ENCODE data around the gene PLA2G6. TPM values are rescaled to one million over a fixed set of nuclear protein-coding genes. Genes with fewer than 3 reads are reported as not detected.

PLA2G6 gene
- total RNA-seq, 2 experiments from 2014 or later: 54.0 to 57.3 TPM

DNA sequence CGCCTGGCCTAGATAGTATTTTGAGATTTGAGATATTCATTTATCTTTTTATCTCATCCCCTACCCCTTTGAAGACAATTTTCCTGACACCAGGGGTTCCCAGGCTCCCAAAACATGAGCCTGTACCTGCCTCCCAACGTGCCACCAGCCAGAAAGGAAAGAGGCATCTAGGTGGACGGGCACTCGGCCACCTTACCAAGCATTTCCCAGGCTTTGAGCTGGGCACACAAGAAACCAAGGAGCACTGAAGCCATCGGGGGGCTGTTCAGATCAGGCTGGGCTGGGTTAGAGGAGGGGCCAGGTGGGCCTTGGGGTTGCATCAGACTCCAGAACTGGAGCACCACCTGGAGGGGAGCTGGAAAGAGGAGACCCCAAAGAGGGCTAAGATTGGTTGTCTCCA lies 42.7 kb downstream of the PLA2G6 start:
- no peaks in the 10 kb centered on the region for H3K9me3 Mint-ChIP-seq (ENCODE audit: low read depth)
- POLR2A ChIA-PET: no interaction called here
- intact Hi-C loops (cut with DNase I, micrococcal nuclease): no loop called here
- CTCF ChIA-PET: no interaction called here
- peaks cover 21% of the 10 kb centered on the region for H3K36me3 Mint-ChIP-seq (ENCODE audit: low read depth)
- no peak overlapping the region for H3K27ac Mint-ChIP-seq
- peaks cover 4% of the 10 kb centered on the region for H3K4me1 Mint-ChIP-seq
- no peaks in the 10 kb centered on the region for H3K27me3 Mint-ChIP-seq
- DNase-seq (no peak), ATAC-seq (no peak)
- no peak overlapping the region for H3K4me3 Mint-ChIP-seq

DNA sequence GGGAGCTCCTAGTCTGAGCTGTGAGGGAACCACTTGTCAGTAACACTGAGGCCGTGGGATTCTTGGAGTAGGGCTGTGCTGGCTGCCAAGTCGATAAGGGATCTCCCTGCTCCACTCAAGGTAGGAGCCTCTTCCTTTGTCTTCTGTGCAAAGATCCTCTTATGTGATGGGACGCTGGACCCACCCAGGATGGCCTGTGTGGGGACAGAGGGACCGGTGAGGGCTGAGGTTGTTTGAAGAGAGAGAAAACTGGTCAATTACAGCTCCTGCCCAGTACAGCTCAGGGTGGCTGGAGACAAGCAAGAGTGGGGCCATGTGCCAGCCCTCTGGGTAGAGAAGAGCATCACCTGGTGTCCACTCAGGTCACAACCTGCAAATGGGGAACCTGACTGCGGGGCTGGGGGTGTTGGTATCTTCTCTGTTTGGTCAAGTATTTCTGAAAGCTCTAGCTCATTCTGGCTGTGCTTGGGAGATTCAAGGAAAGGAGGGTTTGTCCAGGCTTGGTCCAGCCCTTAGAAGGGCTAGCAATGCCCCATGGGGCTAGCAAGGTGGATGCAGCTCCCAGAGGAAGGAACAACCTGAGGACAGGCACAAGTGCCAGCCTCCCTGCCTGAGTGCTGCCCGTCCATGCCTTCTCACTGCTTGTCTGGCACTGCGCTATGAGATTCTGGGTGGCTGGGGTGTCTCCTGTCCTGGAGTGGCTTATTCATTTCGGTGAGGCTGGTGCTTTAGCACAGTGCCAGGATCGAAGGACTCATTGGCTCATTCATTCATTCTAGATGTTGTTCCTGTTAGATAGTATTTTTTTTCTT lies 43.5 kb downstream of the PLA2G6 start:
- POLR2A ChIA-PET: interaction anchor here (0.6 kb wide), 1 partner anchor 71 kb away, joined by 3 read pairs; no protein-coding TSS in a partner anchor
- intact Hi-C loops (cut with DNase I, micrococcal nuclease): no loop called here
- DNase-seq (no peak), ATAC-seq (no peak)
- H3K4me3 Mint-ChIP-seq: no peak overlapping the region
- H3K4me1 Mint-ChIP-seq: peaks cover under 1% of the 10 kb centered on the region
- peaks cover 18% of the 10 kb centered on the region for H3K36me3 Mint-ChIP-seq (ENCODE audit: low read depth)
- H3K27me3 Mint-ChIP-seq: no peaks in the 10 kb centered on the region
- no peaks in the 10 kb centered on the region for H3K9me3 Mint-ChIP-seq (ENCODE audit: low read depth)
- no peak overlapping the region for H3K27ac Mint-ChIP-seq
- CTCF ChIA-PET: interaction anchor here (0.8 kb wide), 1 partner anchor 86 kb away, joined by 4 read pairs; no protein-coding TSS in a partner anchor

- Mint-ChIP-seq H3K4me3 (no peak overlapping the region), H3K36me3 (ENCODE audit: low read depth) (peaks cover 20% of the 10 kb centered on the region), H3K4me1 (no peaks in the 10 kb centered on the region), H3K9me3 (ENCODE audit: low read depth) (no peaks in the 10 kb centered on the region), H3K27ac (no peak overlapping the region), H3K27me3 (no peaks in the 10 kb centered on the region)
- ChIA-PET POLR2A (interaction anchor here (0.6 kb wide), 1 partner anchor 47 kb away, joined by 3 read pairs; no protein-coding TSS in a partner anchor), CTCF (no interaction called here)
- ATAC-seq: no peak
- no peak for DNase-seq
- intact Hi-C loops (cut with DNase I, micrococcal nuclease): no loop called here
Observed at GRCh38 chr22:38136607-38137006, 45.0 kb downstream of the PLA2G6 start.

- intact Hi-C loops (cut with DNase I, micrococcal nuclease): no loop called here
- ATAC-seq (peak; percentile 69), DNase-seq (peak; percentile 31)
- Mint-ChIP-seq H3K9me3 (ENCODE audit: low read depth) (no peaks in the 10 kb centered on the region), H3K27ac (no peak overlapping the region), H3K27me3 (no peaks in the 10 kb centered on the region), H3K36me3 (ENCODE audit: low read depth) (peaks cover 19% of the 10 kb centered on the region), H3K4me3 (no peak overlapping the region), H3K4me1 (no peaks in the 10 kb centered on the region)
- CTCF ChIA-PET: no interaction called here
- POLR2A ChIA-PET: no interaction called here
Observed at GRCh38 chr22:38135133-38135706, 46.4 kb downstream of the PLA2G6 start.

DNA sequence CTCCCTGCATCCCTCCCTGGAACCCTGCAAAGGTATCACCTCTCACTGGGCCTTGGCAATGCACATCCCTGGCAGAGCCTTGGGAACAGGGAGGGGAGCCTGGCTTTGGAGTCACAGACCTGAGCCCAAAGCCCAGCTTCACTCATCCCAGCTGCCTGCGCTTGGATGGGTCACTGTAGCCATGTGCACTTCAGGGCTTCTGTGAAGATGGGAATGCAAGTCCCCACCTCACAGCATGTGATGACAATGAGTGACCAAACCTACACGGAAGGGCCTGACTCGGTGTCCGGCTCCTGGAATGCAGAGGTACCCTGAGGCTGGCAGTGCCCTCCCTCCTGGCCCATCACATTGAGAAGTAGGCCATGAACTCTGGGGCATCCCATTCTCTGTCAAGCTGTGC lies 48.3 kb downstream of the PLA2G6 start:
- H3K9me3 Mint-ChIP-seq (ENCODE audit: low read depth): no peaks in the 10 kb centered on the region
- DNase-seq (no peak), ATAC-seq (no peak)
- H3K27ac Mint-ChIP-seq: no peak overlapping the region
- H3K27me3 Mint-ChIP-seq: no peaks in the 10 kb centered on the region
- ChIA-PET POLR2A (interaction anchor here (0.6 kb wide), 1 partner anchor 12 kb away, joined by 4 read pairs; no protein-coding TSS in a partner anchor), CTCF (interaction anchor here (0.6 kb wide), 1 partner anchor 120 kb away, joined by 5 read pairs; no protein-coding TSS in a partner anchor)
- intact Hi-C loops (cut with DNase I, micrococcal nuclease): no loop called here
- peaks cover 19% of the 10 kb centered on the region for H3K36me3 Mint-ChIP-seq (ENCODE audit: low read depth)
- no peak overlapping the region for H3K4me3 Mint-ChIP-seq
- no peaks in the 10 kb centered on the region for H3K4me1 Mint-ChIP-seq

- Mint-ChIP-seq H3K4me1 (no peaks in the 10 kb centered on the region), H3K4me3 (no peak overlapping the region), H3K36me3 (ENCODE audit: low read depth) (peaks cover 19% of the 10 kb centered on the region), H3K27ac (no peak overlapping the region), H3K27me3 (no peaks in the 10 kb centered on the region), H3K9me3 (ENCODE audit: low read depth) (no peaks in the 10 kb centered on the region)
- ChIA-PET CTCF (no interaction called here), POLR2A (no interaction called here)
- no peak for DNase-seq
- no peak for ATAC-seq
- intact Hi-C loops (cut with DNase I, micrococcal nuclease): no loop called here
Observed at GRCh38 chr22:38132794-38133193, 48.8 kb downstream of the PLA2G6 start.

- H3K9me3 Mint-ChIP-seq (ENCODE audit: low read depth): no peaks in the 10 kb centered on the region
- no peak for DNase-seq
- H3K4me1 Mint-ChIP-seq: no peaks in the 10 kb centered on the region
- H3K27me3 Mint-ChIP-seq: no peaks in the 10 kb centered on the region
- CTCF ChIA-PET: no interaction called here
- H3K27ac Mint-ChIP-seq: no peak overlapping the region
- ATAC-seq: no peak
- peaks cover 19% of the 10 kb centered on the region for H3K36me3 Mint-ChIP-seq (ENCODE audit: low read depth)
- POLR2A ChIA-PET: no interaction called here
- no peak overlapping the region for H3K4me3 Mint-ChIP-seq
- intact Hi-C loops (cut with DNase I, micrococcal nuclease): no loop called here
Observed at GRCh38 chr22:38132136-38132535, 49.5 kb downstream of the PLA2G6 start.

DNA sequence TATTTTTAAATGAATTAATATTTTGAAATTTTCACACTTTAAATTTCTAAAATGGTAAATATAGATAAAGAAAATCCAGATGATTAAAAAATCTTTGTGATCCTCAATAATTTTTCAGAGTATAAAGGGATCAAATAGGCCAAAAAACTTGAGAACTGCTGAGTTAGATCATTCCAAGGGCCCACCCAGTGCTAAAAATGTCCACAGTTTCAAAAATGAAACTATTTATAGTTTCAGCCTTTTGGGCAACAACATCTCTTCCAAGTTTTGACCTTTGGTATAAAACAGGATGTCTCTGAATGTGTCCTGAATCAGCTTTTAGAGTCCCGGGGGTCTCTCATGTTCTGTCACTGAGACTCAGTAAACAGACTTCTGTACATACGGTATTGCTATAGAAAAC lies 50.2 kb downstream of the PLA2G6 start:
- H3K27me3 Mint-ChIP-seq: no peaks in the 10 kb centered on the region
- ChIA-PET POLR2A (no interaction called here), CTCF (interaction anchor here (0.6 kb wide), 1 partner anchor 9 kb away, joined by 3 read pairs; no protein-coding TSS in a partner anchor)
- H3K27ac Mint-ChIP-seq: no peak overlapping the region
- peaks cover 22% of the 10 kb centered on the region for H3K36me3 Mint-ChIP-seq (ENCODE audit: low read depth)
- ATAC-seq (no peak), DNase-seq (no peak)
- no peak overlapping the region for H3K4me3 Mint-ChIP-seq
- H3K9me3 Mint-ChIP-seq (ENCODE audit: low read depth): no peaks in the 10 kb centered on the region
- H3K4me1 Mint-ChIP-seq: no peaks in the 10 kb centered on the region
- intact Hi-C loops (cut with DNase I, micrococcal nuclease): no loop called here

- DNase-seq: no peak
- intact Hi-C loops (cut with DNase I, micrococcal nuclease): no loop called here
- no peak for ATAC-seq
- H3K4me3 Mint-ChIP-seq: no peak overlapping the region
- no peak overlapping the region for H3K27ac Mint-ChIP-seq
- H3K9me3 Mint-ChIP-seq (ENCODE audit: low read depth): no peaks in the 10 kb centered on the region
- no peaks in the 10 kb centered on the region for H3K27me3 Mint-ChIP-seq
- ChIA-PET POLR2A (no interaction called here), CTCF (no interaction called here)
- no peaks in the 10 kb centered on the region for H3K4me1 Mint-ChIP-seq
- H3K36me3 Mint-ChIP-seq (ENCODE audit: low read depth): peaks cover 11% of the 10 kb centered on the region
Observed at GRCh38 chr22:38129856-38130255, 51.8 kb downstream of the PLA2G6 start.

DNA sequence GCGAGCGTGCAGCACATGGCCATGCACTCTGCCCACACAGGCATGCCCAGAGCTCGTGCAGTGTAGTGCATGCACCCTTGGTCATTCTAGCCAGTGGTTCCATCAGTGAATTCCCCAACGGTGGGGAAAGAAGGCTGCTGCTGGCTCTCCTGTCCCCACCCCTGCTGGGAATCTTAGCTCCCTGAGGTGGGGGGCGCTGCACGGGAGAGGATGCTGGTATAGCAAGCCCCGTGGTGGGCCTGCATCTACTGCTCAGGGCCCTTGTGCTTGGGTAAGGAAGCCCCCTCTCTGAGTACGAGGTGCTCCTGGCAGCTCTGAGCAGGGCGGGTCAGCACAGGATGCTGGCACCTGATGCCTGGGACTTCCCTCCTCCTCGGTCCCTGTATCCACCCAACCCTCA lies 52.6 kb downstream of the PLA2G6 start:
- POLR2A ChIA-PET: no interaction called here
- peaks cover 8% of the 10 kb centered on the region for H3K36me3 Mint-ChIP-seq (ENCODE audit: low read depth)

DNA sequence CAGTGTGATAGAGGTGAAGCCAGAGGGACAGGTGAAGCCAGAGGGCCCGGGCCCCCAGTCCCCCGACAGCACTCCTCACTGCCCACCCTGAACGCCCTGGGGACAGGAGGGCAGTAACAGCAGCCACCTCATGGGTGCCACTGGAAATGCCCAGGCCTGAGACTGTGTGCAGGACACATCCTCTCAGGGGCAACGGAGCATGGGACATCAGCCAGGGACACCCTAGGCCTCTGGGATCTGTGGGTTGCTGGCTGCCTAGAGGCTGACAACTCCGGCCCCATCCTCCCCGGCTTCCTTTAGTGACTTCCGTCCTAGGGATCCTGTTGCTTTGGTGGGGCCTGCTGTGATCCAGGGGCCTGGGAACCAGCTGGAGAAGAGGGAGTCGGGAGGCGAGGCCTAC lies 53.8 kb downstream of the PLA2G6 start:
- POLR2A ChIA-PET: no interaction called here
- CTCF ChIA-PET: no interaction called here
- ATAC-seq: no peak
- Mint-ChIP-seq H3K27me3 (no peaks in the 10 kb centered on the region), H3K9me3 (ENCODE audit: low read depth) (no peaks in the 10 kb centered on the region), H3K36me3 (ENCODE audit: low read depth) (peaks cover 8% of the 10 kb centered on the region), H3K4me1 (no peaks in the 10 kb centered on the region), H3K27ac (no peak overlapping the region), H3K4me3 (no peak overlapping the region)
- no peak for DNase-seq
- intact Hi-C loops (cut with DNase I, micrococcal nuclease): no loop called here

More for the DNA sequence above, 52.6 kb downstream of the PLA2G6 start:
- H3K9me3 Mint-ChIP-seq (ENCODE audit: low read depth): no peaks in the 10 kb centered on the region
- H3K4me3 Mint-ChIP-seq: no peak overlapping the region
- H3K27me3 Mint-ChIP-seq: no peaks in the 10 kb centered on the region
- no peaks in the 10 kb centered on the region for H3K4me1 Mint-ChIP-seq
- no peak for ATAC-seq
- CTCF ChIA-PET: no interaction called here
- intact Hi-C loops (cut with DNase I, micrococcal nuclease): no loop called here
- DNase-seq: no peak
- H3K27ac Mint-ChIP-seq: no peak overlapping the region

DNA sequence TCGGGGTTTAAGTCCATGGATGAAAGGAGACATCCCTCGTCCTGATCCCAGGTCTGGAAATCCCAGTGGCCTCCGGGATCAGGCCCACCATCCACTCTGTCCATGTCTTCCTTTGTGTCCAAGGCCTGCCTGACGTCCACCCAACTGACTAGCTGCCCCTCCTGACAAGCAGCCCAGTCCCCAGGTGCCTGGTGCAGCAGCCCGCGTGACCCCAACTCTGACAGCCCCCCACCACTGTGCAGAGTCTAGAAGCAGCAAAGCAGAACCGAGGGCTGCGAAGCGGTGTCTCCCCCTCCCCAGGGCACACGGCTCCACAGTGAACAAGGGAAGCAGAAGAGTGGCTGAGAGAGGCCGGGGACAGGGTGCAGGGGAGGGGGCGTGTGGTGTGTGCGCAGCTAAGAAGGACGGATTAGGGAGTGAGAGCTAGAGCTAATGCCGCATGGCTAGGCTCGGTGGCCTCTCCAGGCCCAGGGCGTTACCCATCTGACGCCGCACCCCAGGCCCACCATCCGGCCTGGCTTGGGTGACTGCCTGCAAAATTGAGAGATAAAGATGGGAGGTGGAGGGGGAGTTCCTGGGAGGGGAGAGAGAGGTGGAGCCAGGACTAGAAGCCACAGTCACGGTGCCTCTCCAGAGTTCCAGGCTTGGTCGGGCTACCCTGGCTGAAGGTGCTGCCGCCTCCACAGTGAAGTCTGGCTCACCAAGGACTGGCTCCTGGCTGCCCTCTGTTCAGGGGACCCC lies 54.5 kb downstream of the PLA2G6 start:
- Mint-ChIP-seq H3K27me3 (no peaks in the 10 kb centered on the region), H3K9me3 (ENCODE audit: low read depth) (no peaks in the 10 kb centered on the region), H3K36me3 (ENCODE audit: low read depth) (peaks cover 7% of the 10 kb centered on the region), H3K4me1 (no peaks in the 10 kb centered on the region), H3K4me3 (no peak overlapping the region), H3K27ac (no peak overlapping the region)
- intact Hi-C loops (cut with DNase I, micrococcal nuclease): no loop called here
- CTCF ChIA-PET: no interaction called here
- ATAC-seq (no peak), DNase-seq (no peak)
- POLR2A ChIA-PET: no interaction called here
